Astrocyte (in vitro differentiated cells and primary cell): ENCODE measurements around the gene EXOSC6.

Experiments
- EZH2 ChIP-seq: IDR thresholded peaks from 2 replicates; pipeline ENCODE4 v1.6.1; 2012; ENCODE audit warnings: mild to moderate bottlenecking, low read length, inconsistent platforms; ENCODE audit not compliant: insufficient read depth
- TF ChIP-seq, protein P1 (sequence below): IDR thresholded peaks from 2 replicates; pipeline ENCODE4 v1.5.1; 2011; ENCODE audit warnings: low read depth, mild to moderate bottlenecking, inconsistent platforms, low read length, moderate library complexity; ENCODE audit not compliant: insufficient read depth

DNA sequence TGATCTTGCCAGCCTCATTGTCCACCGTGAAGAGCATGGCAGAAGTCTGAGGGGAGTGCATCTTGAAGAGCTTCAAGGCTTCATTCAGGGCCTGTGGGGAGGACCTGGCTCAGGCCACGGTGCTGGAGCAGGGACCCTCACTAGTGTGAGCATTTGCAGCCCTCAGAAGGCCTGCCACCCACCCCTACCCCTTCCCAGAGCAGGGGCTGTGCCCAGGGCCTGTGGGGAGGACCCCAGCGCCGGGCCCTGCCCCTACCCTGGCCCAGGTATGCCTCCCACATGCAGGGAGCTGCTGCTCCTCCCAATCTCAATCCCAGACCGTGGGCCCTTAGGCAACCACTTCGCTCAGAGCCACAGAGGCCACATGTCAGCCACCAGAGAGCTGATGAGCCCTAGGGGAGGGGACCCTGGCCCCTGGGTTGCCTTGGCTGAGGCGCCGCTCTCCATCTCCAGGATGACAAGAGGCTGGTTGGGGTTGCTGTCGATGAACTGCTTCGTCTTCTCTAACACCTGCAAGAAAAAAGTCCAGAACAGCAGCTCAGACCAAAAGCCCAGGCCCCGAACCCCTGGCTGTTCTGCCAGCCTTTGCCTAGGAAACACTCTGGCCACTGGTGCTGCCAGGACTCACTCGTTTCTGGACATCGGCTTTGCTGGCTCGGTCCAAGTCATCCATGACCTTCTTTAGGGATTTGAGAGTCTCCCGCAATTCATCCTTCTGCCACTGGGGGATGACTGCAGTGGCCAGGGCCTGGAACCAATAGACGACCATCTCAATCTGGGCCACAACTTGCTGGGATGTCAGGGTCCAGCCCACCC lies 1.8 kb upstream of the EXOSC6 start:
- TF ChIP-seq, protein P1, sequence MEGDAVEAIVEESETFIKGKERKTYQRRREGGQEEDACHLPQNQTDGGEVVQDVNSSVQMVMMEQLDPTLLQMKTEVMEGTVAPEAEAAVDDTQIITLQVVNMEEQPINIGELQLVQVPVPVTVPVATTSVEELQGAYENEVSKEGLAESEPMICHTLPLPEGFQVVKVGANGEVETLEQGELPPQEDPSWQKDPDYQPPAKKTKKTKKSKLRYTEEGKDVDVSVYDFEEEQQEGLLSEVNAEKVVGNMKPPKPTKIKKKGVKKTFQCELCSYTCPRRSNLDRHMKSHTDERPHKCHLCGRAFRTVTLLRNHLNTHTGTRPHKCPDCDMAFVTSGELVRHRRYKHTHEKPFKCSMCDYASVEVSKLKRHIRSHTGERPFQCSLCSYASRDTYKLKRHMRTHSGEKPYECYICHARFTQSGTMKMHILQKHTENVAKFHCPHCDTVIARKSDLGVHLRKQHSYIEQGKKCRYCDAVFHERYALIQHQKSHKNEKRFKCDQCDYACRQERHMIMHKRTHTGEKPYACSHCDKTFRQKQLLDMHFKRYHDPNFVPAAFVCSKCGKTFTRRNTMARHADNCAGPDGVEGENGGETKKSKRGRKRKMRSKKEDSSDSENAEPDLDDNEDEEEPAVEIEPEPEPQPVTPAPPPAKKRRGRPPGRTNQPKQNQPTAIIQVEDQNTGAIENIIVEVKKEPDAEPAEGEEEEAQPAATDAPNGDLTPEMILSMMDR = peak; percentile 59
- TF ChIP-seq EZH2 = no peak
